ENCODE results near the gene MIA2. TPM values are rescaled to one million over a fixed set of nuclear protein-coding genes. Genes with fewer than 3 reads are reported as not detected.

Gene MIA2
- total RNA-seq, 1 donor from 2014 or later, result 25.3 TPM

DNA sequence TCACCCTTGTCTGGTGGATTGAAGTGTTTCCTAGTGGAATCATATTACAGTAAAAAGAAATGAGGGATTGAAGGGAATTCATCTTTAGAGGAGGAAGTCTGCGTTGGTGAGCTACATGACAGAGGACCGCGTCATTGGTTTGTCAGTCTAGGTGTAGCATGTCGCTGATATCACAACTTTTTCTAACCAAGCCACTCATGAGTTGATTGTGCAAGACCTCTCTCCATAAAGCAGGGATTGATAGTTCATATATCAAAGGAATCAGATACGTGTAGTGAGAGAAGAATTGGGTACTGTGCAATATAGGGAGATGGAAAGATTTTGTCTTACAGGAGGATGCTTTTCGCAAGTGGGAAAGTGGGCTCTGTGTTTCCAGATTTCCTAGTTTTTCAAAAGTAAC is 201.5 kb downstream of the MIA2 start:
- H3K4me3 ChIP-seq, result no peak overlapping the region
- DNase-seq (ENCODE audit: extremely low spot score in 2 of 2), result no peak
- no peaks in the 10 kb centered on the region for H3K36me3 ChIP-seq
- H3K4me1 ChIP-seq, result peaks cover 21% of the 10 kb centered on the region
- H3K27ac ChIP-seq, result no peak overlapping the region
- H3K9me3 ChIP-seq, result no peaks in the 10 kb centered on the region
- TF ChIP-seq, protein P1, sequence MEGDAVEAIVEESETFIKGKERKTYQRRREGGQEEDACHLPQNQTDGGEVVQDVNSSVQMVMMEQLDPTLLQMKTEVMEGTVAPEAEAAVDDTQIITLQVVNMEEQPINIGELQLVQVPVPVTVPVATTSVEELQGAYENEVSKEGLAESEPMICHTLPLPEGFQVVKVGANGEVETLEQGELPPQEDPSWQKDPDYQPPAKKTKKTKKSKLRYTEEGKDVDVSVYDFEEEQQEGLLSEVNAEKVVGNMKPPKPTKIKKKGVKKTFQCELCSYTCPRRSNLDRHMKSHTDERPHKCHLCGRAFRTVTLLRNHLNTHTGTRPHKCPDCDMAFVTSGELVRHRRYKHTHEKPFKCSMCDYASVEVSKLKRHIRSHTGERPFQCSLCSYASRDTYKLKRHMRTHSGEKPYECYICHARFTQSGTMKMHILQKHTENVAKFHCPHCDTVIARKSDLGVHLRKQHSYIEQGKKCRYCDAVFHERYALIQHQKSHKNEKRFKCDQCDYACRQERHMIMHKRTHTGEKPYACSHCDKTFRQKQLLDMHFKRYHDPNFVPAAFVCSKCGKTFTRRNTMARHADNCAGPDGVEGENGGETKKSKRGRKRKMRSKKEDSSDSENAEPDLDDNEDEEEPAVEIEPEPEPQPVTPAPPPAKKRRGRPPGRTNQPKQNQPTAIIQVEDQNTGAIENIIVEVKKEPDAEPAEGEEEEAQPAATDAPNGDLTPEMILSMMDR (IDR thresholded peaks at IDR 0.05), result no peak
- TF ChIP-seq POLR2A (IDR thresholded peaks at IDR 0.05), result no peak
- no peak for TF ChIP-seq POLR2AphosphoS5 (IDR thresholded peaks at IDR 0.05; ENCODE audit: insufficient read depth in 1 of 2, low read depth in 1 of 2)
- H3K27me3 ChIP-seq, result no peaks in the 10 kb centered on the region
- intact Hi-C loops (cut with DNase I), result no loop called here

Other genes starting within 250 kb of the MIA2 start
- gene SEC23A, start 130.7 kb upstream of the MIA2 start, total RNA-seq, result 54.8 TPM
- gene GEMIN2, start 119.6 kb upstream of the MIA2 start, total RNA-seq, result 25.5 TPM
- 12.5 TPM for gene TRAPPC6B, start 63.6 kb upstream of the MIA2 start, total RNA-seq
- gene PNN, start 58.7 kb upstream of the MIA2 start, total RNA-seq, result 54.5 TPM
- 11.5 TPM for gene FBXO33, start 198.5 kb downstream of the MIA2 start, total RNA-seq

Data from vagina (tissue), 2 donors.